ENCODE measurements around the gene DPF1.

DNA sequence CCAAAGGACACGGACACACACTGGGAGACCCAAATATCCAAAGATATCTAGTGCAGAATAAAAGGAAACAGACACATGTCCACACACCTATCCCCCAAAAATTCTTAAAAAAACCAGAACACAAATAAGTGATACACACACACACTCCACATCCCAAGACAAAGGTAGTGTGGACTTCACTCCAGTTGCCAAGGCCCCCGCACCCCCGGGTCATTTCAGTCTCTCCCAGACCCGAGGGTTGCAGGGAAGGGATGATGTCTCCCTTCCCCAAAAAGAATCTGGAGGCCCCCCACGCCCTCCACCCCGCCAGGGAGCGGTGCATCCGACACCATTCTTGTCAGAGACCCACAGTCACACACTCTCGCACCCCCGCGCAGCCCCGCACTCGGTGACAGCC is 407 bp downstream of the DPF1 start:
- TF ChIP-seq, protein P1, sequence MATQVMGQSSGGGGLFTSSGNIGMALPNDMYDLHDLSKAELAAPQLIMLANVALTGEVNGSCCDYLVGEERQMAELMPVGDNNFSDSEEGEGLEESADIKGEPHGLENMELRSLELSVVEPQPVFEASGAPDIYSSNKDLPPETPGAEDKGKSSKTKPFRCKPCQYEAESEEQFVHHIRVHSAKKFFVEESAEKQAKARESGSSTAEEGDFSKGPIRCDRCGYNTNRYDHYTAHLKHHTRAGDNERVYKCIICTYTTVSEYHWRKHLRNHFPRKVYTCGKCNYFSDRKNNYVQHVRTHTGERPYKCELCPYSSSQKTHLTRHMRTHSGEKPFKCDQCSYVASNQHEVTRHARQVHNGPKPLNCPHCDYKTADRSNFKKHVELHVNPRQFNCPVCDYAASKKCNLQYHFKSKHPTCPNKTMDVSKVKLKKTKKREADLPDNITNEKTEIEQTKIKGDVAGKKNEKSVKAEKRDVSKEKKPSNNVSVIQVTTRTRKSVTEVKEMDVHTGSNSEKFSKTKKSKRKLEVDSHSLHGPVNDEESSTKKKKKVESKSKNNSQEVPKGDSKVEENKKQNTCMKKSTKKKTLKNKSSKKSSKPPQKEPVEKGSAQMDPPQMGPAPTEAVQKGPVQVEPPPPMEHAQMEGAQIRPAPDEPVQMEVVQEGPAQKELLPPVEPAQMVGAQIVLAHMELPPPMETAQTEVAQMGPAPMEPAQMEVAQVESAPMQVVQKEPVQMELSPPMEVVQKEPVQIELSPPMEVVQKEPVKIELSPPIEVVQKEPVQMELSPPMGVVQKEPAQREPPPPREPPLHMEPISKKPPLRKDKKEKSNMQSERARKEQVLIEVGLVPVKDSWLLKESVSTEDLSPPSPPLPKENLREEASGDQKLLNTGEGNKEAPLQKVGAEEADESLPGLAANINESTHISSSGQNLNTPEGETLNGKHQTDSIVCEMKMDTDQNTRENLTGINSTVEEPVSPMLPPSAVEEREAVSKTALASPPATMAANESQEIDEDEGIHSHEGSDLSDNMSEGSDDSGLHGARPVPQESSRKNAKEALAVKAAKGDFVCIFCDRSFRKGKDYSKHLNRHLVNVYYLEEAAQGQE (tag by site-specific recombination; IDR thresholded peaks at IDR 0.05) = no peak; the same call in 1 of the 2 replicates
- TF ChIP-seq, protein P2, sequence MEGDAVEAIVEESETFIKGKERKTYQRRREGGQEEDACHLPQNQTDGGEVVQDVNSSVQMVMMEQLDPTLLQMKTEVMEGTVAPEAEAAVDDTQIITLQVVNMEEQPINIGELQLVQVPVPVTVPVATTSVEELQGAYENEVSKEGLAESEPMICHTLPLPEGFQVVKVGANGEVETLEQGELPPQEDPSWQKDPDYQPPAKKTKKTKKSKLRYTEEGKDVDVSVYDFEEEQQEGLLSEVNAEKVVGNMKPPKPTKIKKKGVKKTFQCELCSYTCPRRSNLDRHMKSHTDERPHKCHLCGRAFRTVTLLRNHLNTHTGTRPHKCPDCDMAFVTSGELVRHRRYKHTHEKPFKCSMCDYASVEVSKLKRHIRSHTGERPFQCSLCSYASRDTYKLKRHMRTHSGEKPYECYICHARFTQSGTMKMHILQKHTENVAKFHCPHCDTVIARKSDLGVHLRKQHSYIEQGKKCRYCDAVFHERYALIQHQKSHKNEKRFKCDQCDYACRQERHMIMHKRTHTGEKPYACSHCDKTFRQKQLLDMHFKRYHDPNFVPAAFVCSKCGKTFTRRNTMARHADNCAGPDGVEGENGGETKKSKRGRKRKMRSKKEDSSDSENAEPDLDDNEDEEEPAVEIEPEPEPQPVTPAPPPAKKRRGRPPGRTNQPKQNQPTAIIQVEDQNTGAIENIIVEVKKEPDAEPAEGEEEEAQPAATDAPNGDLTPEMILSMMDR (tag by site-specific recombination; IDR thresholded peaks at IDR 0.05) = no peak
- TF ChIP-seq ZNF202 (tag by site-specific recombination; IDR thresholded peaks at IDR 0.05; ENCODE audit: borderline replicate concordance) = no peak
- no peak for TF ChIP-seq YY1 (tag by site-specific recombination; IDR thresholded peaks at IDR 0.05)
- TF ChIP-seq, protein P3, sequence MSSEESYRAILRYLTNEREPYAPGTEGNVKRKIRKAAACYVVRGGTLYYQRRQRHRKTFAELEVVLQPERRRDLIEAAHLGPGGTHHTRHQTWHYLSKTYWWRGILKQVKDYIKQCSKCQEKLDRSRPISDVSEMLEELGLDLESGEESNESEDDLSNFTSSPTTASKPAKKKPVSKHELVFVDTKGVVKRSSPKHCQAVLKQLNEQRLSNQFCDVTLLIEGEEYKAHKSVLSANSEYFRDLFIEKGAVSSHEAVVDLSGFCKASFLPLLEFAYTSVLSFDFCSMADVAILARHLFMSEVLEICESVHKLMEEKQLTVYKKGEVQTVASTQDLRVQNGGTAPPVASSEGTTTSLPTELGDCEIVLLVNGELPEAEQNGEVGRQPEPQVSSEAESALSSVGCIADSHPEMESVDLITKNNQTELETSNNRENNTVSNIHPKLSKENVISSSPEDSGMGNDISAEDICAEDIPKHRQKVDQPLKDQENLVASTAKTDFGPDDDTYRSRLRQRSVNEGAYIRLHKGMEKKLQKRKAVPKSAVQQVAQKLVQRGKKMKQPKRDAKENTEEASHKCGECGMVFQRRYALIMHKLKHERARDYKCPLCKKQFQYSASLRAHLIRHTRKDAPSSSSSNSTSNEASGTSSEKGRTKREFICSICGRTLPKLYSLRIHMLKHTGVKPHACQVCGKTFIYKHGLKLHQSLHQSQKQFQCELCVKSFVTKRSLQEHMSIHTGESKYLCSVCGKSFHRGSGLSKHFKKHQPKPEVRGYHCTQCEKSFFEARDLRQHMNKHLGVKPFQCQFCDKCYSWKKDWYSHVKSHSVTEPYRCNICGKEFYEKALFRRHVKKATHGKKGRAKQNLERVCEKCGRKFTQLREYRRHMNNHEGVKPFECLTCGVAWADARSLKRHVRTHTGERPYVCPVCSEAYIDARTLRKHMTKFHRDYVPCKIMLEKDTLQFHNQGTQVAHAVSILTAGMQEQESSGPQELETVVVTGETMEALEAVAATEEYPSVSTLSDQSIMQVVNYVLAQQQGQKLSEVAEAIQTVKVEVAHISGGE (tag by site-specific recombination; conservative IDR thresholded peaks at IDR 0.05; ENCODE audit: low read depth) = no peak
- no peak for TF ChIP-seq ZFP37 (tag by site-specific recombination; IDR thresholded peaks at IDR 0.05)
- TF ChIP-seq ZNF416 (tag by site-specific recombination; IDR thresholded peaks at IDR 0.05) = no peak
- TF ChIP-seq, protein P4, sequence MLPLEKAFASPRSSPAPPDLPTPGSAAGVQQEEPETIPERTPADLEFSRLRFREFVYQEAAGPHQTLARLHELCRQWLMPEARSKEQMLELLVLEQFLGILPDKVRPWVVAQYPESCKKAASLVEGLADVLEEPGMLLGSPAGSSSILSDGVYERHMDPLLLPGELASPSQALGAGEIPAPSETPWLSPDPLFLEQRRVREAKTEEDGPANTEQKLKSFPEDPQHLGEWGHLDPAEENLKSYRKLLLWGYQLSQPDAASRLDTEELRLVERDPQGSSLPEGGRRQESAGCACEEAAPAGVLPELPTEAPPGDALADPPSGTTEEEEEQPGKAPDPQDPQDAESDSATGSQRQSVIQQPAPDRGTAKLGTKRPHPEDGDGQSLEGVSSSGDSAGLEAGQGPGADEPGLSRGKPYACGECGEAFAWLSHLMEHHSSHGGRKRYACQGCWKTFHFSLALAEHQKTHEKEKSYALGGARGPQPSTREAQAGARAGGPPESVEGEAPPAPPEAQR (tag by site-specific recombination; IDR thresholded peaks at IDR 0.05) = no peak
- TF ChIP-seq ZNF184 (tag by site-specific recombination; IDR thresholded peaks at IDR 0.05) = no peak
- no peak for TF ChIP-seq ZNF114 (tag by site-specific recombination; IDR thresholded peaks at IDR 0.05)
- TF ChIP-seq, protein P5, sequence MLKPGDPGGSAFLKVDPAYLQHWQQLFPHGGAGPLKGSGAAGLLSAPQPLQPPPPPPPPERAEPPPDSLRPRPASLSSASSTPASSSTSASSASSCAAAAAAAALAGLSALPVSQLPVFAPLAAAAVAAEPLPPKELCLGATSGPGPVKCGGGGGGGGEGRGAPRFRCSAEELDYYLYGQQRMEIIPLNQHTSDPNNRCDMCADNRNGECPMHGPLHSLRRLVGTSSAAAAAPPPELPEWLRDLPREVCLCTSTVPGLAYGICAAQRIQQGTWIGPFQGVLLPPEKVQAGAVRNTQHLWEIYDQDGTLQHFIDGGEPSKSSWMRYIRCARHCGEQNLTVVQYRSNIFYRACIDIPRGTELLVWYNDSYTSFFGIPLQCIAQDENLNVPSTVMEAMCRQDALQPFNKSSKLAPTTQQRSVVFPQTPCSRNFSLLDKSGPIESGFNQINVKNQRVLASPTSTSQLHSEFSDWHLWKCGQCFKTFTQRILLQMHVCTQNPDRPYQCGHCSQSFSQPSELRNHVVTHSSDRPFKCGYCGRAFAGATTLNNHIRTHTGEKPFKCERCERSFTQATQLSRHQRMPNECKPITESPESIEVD (tag by site-specific recombination; IDR thresholded peaks at IDR 0.05) = no peak
- no peak for TF ChIP-seq ZNF660 (tag by site-specific recombination; IDR thresholded peaks at IDR 0.05)
- no peak for TF ChIP-seq OVOL3 (tag by site-specific recombination; IDR thresholded peaks at IDR 0.05)
- no peak for TF ChIP-seq ZNF560 (tag by site-specific recombination; IDR thresholded peaks at IDR 0.05; ENCODE audit: borderline replicate concordance)

Measured in HEK293 (cell line).